Measurements from ENCODE around the gene PTPRJ.

PTPRJ gene

GRCh38 chr11:48103621-48104567 is 123.5 kb downstream of the PTPRJ start:
- H3K36me3 ChIP-seq (ENCODE audit: low read depth), result no peaks in the 10 kb centered on the region
- no peak for TF ChIP-seq CTCF (IDR thresholded peaks at IDR 0.05; ENCODE audit: poor library complexity, severe bottlenecking)
- ATAC-seq (ENCODE audit: low read depth) (no peak), DNase-seq (ENCODE audit: low spot score) (no peak)
- no peaks in the 10 kb centered on the region for H3K27me3 ChIP-seq (ENCODE audit: insufficient read depth, poor library complexity, severe bottlenecking)
- no peak overlapping the region for H3K27ac ChIP-seq (ENCODE audit: poor library complexity, severe bottlenecking)
- no peak overlapping the region for H3K4me3 ChIP-seq (ENCODE audit: severe bottlenecking)
- no peaks in the 10 kb centered on the region for H3K4me1 ChIP-seq (ENCODE audit: insufficient read depth, poor library complexity, severe bottlenecking)
- H3K9me3 ChIP-seq (ENCODE audit: severe bottlenecking), result no peaks in the 10 kb centered on the region

- ATAC-seq (ENCODE audit: low read depth), result no peak
- H3K4me3 ChIP-seq (ENCODE audit: severe bottlenecking), result no peak overlapping the region
Measured at GRCh38 chr11:48104568-48104924, 124.2 kb downstream of the PTPRJ start.

GRCh38 chr11:48105096-48105990 is 125.0 kb downstream of the PTPRJ start:
- no peak for DNase-seq (ENCODE audit: low spot score)
- no peak overlapping the region for H3K27ac ChIP-seq (ENCODE audit: poor library complexity, severe bottlenecking)
- ATAC-seq (ENCODE audit: low read depth), result no peak
- H3K4me3 ChIP-seq (ENCODE audit: severe bottlenecking), result no peak overlapping the region
- no peak for TF ChIP-seq CTCF (IDR thresholded peaks at IDR 0.05; ENCODE audit: poor library complexity, severe bottlenecking)
- no peaks in the 10 kb centered on the region for H3K27me3 ChIP-seq (ENCODE audit: insufficient read depth, poor library complexity, severe bottlenecking)
- H3K9me3 ChIP-seq (ENCODE audit: severe bottlenecking), result no peaks in the 10 kb centered on the region
- H3K36me3 ChIP-seq (ENCODE audit: low read depth), result no peaks in the 10 kb centered on the region
- H3K4me1 ChIP-seq (ENCODE audit: insufficient read depth, poor library complexity, severe bottlenecking), result no peaks in the 10 kb centered on the region

More at GRCh38 chr11:48104568-48104924, 124.2 kb downstream of the PTPRJ start:
- no peak for TF ChIP-seq CTCF (IDR thresholded peaks at IDR 0.05; ENCODE audit: poor library complexity, severe bottlenecking)
- no peaks in the 10 kb centered on the region for H3K36me3 ChIP-seq (ENCODE audit: low read depth)
- no peaks in the 10 kb centered on the region for H3K9me3 ChIP-seq (ENCODE audit: severe bottlenecking)
- H3K27me3 ChIP-seq (ENCODE audit: insufficient read depth, poor library complexity, severe bottlenecking), result no peaks in the 10 kb centered on the region
- no peak for DNase-seq (ENCODE audit: low spot score)
- H3K27ac ChIP-seq (ENCODE audit: poor library complexity, severe bottlenecking), result no peak overlapping the region
- no peaks in the 10 kb centered on the region for H3K4me1 ChIP-seq (ENCODE audit: insufficient read depth, poor library complexity, severe bottlenecking)

GRCh38 chr11:48106166-48106565 is 125.8 kb downstream of the PTPRJ start:
- no peak for DNase-seq (ENCODE audit: low spot score)
- Histone ChIP-seq H3K27ac (ENCODE audit: poor library complexity, severe bottlenecking) (no peak overlapping the region), H3K9me3 (ENCODE audit: severe bottlenecking) (no peaks in the 10 kb centered on the region), H3K4me1 (ENCODE audit: insufficient read depth, poor library complexity, severe bottlenecking) (no peaks in the 10 kb centered on the region), H3K36me3 (ENCODE audit: low read depth) (no peaks in the 10 kb centered on the region), H3K4me3 (ENCODE audit: severe bottlenecking) (no peak overlapping the region), H3K27me3 (ENCODE audit: insufficient read depth, poor library complexity, severe bottlenecking) (no peaks in the 10 kb centered on the region)
- no peak for TF ChIP-seq CTCF (IDR thresholded peaks at IDR 0.05; ENCODE audit: poor library complexity, severe bottlenecking)
- ATAC-seq (ENCODE audit: low read depth), result no peak
